RWPE2 (cell line): ENCODE measurements around the gene ELAVL1.

Source experiments
- ATAC-seq: fragments of 200-7000 bp; cut with Tn5 transposase; 3 replicates; pipeline ENCODE4 v1.9.1; 2021; ENCODE audit warnings: low read depth
- DNase-seq: peaks from one replicate; pipeline ENCODE4 v3.0.0-alpha.2; 2020; ENCODE audit warnings: low spot score
- H3K27ac ChIP-seq: fragments of 450-650 bp; 2 replicates; pipeline ENCODE4 v1.5.1; 2017; ENCODE audit warnings: mild to moderate bottlenecking; ENCODE audit not compliant: poor library complexity, severe bottlenecking
- H3K27me3 ChIP-seq: fragments of 250-450 bp; sonication (Bioruptor Pico); 2 replicates; pipeline ENCODE4 v1.5.1; 2021; ENCODE audit warnings: mild to moderate bottlenecking, moderate library complexity; ENCODE audit not compliant: insufficient read depth, poor library complexity, severe bottlenecking
- H3K36me3 ChIP-seq: fragments of 250-450 bp; sonication (Bioruptor Pico); 2 replicates; pipeline ENCODE4 v1.5.1; 2020; ENCODE audit warnings: low read depth, mild to moderate bottlenecking, moderate library complexity
- H3K4me1 ChIP-seq: fragments of 250-450 bp; sonication (Bioruptor Pico); 2 replicates; pipeline ENCODE4 v1.5.1; 2021; ENCODE audit warnings: mild to moderate bottlenecking, moderate library complexity; ENCODE audit not compliant: insufficient read depth, poor library complexity, severe bottlenecking
- H3K4me3 ChIP-seq: fragments of 250-450 bp; sonication (Bioruptor Pico); 2 replicates; pipeline ENCODE4 v1.5.1; 2021; ENCODE audit warnings: mild to moderate bottlenecking, moderate library complexity; ENCODE audit not compliant: severe bottlenecking
- H3K9me3 ChIP-seq: fragments of 250-450 bp; sonication (Bioruptor Pico); 2 replicates; pipeline ENCODE4 v1.5.1; 2021; ENCODE audit warnings: mild to moderate bottlenecking, moderate library complexity; ENCODE audit not compliant: severe bottlenecking
- TF ChIP-seq, protein P1 (sequence below): fragments of 450-650 bp; IDR thresholded peaks from one replicate; pipeline ENCODE4 v1.5.1; 2017; ENCODE audit warnings: mild to moderate bottlenecking, moderate library complexity; ENCODE audit not compliant: poor library complexity, severe bottlenecking

Gene ELAVL1

DNA sequence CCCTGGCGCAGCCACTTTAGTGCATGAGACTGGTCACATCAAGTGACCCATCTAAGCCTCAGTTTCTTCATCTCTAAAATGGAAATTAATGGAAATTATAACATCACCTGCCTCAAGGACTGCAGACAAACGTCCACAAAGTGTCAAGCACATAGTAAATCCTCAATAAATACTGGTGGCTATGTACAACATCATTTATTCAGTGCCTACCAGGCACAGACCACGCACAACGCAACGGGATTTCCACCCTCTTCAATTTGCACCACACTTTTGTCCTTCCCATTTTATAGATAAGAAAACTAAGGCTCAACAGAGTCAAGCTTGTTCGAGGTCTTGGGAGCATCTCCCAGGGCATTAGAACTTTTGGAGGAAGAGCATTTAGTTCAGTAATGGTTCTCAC lies 1.4 kb downstream of the ELAVL1 start:
- Histone ChIP-seq H3K4me3 (peak overlapping the region; percentile 76), H3K36me3 (peaks cover 16% of the 10 kb centered on the region), H3K27me3 (no peaks in the 10 kb centered on the region), H3K27ac (no peak overlapping the region), H3K4me1 (peaks cover 6% of the 10 kb centered on the region), H3K9me3 (no peaks in the 10 kb centered on the region)
- ATAC-seq (no peak), DNase-seq (no peak)
- TF ChIP-seq, protein P1, sequence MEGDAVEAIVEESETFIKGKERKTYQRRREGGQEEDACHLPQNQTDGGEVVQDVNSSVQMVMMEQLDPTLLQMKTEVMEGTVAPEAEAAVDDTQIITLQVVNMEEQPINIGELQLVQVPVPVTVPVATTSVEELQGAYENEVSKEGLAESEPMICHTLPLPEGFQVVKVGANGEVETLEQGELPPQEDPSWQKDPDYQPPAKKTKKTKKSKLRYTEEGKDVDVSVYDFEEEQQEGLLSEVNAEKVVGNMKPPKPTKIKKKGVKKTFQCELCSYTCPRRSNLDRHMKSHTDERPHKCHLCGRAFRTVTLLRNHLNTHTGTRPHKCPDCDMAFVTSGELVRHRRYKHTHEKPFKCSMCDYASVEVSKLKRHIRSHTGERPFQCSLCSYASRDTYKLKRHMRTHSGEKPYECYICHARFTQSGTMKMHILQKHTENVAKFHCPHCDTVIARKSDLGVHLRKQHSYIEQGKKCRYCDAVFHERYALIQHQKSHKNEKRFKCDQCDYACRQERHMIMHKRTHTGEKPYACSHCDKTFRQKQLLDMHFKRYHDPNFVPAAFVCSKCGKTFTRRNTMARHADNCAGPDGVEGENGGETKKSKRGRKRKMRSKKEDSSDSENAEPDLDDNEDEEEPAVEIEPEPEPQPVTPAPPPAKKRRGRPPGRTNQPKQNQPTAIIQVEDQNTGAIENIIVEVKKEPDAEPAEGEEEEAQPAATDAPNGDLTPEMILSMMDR: no peak

DNA sequence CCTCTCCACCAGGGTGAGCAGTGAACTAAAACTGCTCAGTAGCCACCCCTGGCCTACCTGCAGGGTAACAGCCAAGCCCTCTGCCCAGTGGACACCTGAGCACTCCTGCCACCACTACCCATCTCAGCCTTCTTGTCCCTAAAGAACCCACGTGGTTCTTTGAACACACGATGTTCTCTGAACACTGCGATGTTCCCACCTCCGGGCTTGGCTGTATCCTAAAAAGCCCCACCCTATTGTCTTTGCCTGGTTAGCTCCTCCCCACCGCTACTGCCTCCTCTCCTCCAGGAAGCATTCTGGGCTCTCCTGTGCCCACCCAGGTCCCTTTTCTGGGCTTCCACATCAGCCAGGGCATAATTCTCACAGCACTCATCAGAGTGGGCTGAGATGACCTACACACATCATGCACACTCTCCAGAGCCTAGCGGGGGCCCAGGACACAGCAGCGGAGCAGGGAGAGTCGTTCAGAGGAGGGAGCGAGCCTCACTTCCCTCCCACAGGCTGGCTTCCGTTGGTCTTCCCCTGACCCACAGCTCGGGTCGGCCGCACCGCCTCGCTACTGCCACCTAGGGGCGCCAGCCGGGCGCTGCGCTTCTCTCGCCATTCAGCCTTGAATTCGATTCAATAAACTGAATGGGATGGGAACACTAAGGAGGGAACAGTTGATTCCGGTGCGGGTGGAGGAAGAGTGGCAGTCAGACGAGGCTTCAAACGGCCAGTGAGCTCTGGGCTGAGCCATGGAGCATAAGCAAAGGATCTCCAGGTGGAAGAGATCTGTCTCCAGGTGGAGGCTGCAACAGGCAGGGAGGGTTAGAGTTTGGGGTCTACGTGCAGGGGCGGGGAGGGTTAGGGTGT lies 3.2 kb downstream of the ELAVL1 start:
- ATAC-seq (peak; percentile 76), DNase-seq (no peak)
- Histone ChIP-seq H3K27me3 (no peaks in the 10 kb centered on the region), H3K9me3 (no peaks in the 10 kb centered on the region), H3K4me1 (peaks cover 6% of the 10 kb centered on the region), H3K4me3 (no peak overlapping the region), H3K36me3 (peaks cover 16% of the 10 kb centered on the region), H3K27ac (peak overlapping the region; percentile 54)
- TF ChIP-seq, protein P1: peak; percentile 95

DNA sequence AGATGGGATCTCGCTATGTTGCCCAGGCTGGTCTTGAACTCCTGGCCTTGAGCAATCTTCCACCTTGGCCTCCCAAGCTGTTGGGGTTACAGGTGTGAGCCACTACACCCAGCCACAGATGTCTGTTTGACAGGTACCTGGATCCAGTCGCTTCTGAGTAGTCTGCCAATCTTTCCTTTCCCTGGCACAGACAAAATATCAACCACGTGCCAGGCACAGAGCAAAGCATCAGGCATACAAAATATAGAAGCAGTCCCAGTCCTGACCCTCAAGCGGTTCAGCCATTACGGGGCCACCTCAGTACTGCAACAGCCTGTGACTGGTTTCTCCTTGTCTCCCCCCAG lies 3.8 kb downstream of the ELAVL1 start:
- H3K27me3 ChIP-seq: no peaks in the 10 kb centered on the region
- peaks cover 6% of the 10 kb centered on the region for H3K4me1 ChIP-seq
- H3K27ac ChIP-seq: peak overlapping the region; percentile 54
- H3K4me3 ChIP-seq: no peak overlapping the region
- H3K36me3 ChIP-seq: peaks cover 16% of the 10 kb centered on the region
- no peaks in the 10 kb centered on the region for H3K9me3 ChIP-seq
- TF ChIP-seq, protein P1: no peak
- ATAC-seq: no peak
- no peak for DNase-seq

DNA sequence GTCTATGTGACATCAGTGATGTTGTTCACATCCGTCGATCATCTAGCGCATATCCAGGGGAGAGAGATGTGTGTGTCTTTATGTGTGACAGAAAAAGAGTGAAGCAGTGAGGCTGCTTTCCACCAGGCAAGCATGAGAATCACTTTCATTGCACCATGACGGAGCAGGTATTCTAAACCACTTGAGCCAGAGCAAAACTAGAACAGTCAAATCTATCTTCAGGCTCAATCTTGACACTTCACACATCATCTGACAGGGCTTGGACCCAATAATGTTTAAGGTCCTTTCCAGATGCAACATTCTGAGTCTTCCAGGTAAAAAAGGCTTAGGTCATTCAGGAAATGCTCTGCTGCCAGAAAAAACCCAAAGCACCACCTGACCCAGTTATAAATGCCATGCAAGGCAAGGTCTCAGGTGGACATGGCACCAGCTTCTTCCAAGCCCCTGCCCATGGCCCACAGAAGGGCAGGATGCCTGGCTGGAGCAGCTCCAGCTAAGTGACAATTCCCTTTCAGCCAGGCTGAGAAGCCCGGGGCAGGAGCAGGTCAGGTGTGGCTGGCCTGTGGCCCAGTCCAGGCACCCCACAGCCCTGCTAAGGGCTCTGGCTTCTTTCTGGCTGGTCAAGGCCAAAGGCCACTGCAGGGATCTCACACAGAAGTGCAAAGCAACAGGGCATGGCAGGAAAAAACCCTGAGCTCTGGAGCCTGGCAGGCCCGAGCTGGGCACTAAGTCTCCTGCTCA lies 5.0 kb downstream of the ELAVL1 start:
- TF ChIP-seq, protein P1: no peak
- Histone ChIP-seq H3K27ac (no peak overlapping the region), H3K27me3 (no peaks in the 10 kb centered on the region), H3K36me3 (peaks cover 16% of the 10 kb centered on the region), H3K9me3 (no peaks in the 10 kb centered on the region), H3K4me1 (peaks cover 6% of the 10 kb centered on the region), H3K4me3 (no peak overlapping the region)
- DNase-seq: no peak
- no peak for ATAC-seq

DNA sequence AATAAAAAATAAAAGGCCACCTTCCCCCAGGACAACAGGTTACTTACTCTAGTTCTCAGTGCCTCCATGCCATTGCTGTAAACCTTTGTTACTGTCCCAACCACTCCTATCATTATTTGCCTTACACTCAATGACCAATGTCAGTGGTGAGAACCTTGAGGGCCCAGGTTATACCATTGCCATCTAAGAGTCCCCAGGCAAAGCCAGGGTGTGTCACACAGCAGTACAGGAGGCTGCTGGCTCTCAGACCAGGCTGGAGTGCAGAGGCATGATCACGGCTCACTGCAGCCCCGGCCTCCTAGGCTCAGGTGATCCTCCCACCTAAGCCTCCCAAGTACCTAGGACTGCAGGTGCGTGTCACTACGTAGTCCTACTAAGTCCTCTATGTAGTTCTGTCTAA lies 6.1 kb downstream of the ELAVL1 start:
- Histone ChIP-seq H3K4me1 (peaks cover 6% of the 10 kb centered on the region), H3K36me3 (peaks cover 16% of the 10 kb centered on the region)
- ATAC-seq: no peak

More for the DNA sequence above, 6.1 kb downstream of the ELAVL1 start:
- no peak overlapping the region for H3K27ac ChIP-seq
- no peak for DNase-seq
- no peak overlapping the region for H3K4me3 ChIP-seq
- TF ChIP-seq, protein P1: no peak
- no peaks in the 10 kb centered on the region for H3K9me3 ChIP-seq
- H3K27me3 ChIP-seq: no peaks in the 10 kb centered on the region
